ENCODE results near the gene ATR. TPM values are rescaled to one million over a fixed set of nuclear protein-coding genes. Genes with fewer than 3 reads are reported as not detected.
A peak's percentile ranks its signal among the peaks of the same experiment; 100 is the strongest.

The ATR gene
- total RNA-seq, 1 donor, result 37.6 TPM

GRCh38 chr3:142459096-142459495 is 119.4 kb downstream of the ATR start:
- no peak for DNase-seq (ENCODE audit: low read depth)
- TF ChIP-seq, protein P1, sequence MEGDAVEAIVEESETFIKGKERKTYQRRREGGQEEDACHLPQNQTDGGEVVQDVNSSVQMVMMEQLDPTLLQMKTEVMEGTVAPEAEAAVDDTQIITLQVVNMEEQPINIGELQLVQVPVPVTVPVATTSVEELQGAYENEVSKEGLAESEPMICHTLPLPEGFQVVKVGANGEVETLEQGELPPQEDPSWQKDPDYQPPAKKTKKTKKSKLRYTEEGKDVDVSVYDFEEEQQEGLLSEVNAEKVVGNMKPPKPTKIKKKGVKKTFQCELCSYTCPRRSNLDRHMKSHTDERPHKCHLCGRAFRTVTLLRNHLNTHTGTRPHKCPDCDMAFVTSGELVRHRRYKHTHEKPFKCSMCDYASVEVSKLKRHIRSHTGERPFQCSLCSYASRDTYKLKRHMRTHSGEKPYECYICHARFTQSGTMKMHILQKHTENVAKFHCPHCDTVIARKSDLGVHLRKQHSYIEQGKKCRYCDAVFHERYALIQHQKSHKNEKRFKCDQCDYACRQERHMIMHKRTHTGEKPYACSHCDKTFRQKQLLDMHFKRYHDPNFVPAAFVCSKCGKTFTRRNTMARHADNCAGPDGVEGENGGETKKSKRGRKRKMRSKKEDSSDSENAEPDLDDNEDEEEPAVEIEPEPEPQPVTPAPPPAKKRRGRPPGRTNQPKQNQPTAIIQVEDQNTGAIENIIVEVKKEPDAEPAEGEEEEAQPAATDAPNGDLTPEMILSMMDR (IDR thresholded peaks at IDR 0.05; ENCODE audit: insufficient read depth, low read depth, low read length), result no peak
- no peak overlapping the region for H3K4me3 ChIP-seq (ENCODE audit: low read depth, low read length)

DNA sequence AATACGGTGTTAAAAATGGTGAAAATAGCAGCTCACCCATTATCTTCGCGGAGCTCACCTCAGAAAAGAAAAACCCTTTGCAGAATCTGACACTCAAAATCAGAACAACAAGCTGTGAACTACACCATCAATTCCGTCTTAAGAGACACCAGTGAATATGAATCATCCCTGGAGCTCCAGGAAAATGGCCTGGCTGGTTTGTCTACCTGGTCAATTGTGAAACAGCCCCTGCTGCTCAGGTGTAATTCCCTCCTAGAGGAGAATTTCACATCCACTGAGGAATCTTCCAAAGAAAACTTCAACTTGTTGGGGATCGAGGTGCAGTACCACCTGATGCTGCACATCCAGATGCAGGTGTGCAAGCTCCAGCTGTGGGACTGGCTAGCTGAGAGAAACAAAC is 127.7 kb downstream of the ATR start:
- H3K4me3 ChIP-seq (ENCODE audit: low read depth, low read length), result no peak overlapping the region
- TF ChIP-seq, protein P1 (IDR thresholded peaks at IDR 0.05; ENCODE audit: insufficient read depth, low read depth, low read length), result no peak
- no peak for DNase-seq (ENCODE audit: low read depth)

DNA sequence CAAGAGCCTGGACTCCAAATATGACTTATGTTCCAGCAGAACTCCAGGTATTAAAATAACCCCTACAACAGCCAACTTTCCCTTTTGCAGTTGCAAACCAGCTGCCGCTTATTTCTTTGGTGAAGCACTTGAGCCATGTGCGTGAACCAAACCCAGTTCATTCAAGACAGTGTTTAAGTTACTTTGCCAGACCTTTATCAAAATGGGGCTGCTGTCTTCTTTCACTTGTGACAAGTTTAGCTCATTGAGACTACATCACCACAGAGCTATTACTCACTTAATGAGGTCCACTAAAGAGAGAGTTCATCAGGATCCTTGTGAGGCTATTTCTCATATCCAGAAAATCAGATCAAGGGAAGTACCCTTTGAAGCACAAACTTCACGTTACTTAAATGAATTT is 128.3 kb downstream of the ATR start:
- no peak for DNase-seq (ENCODE audit: low read depth)
- TF ChIP-seq, protein P1 (IDR thresholded peaks at IDR 0.05; ENCODE audit: insufficient read depth, low read depth, low read length), result no peak
- no peak overlapping the region for H3K4me3 ChIP-seq (ENCODE audit: low read depth, low read length)

DNA sequence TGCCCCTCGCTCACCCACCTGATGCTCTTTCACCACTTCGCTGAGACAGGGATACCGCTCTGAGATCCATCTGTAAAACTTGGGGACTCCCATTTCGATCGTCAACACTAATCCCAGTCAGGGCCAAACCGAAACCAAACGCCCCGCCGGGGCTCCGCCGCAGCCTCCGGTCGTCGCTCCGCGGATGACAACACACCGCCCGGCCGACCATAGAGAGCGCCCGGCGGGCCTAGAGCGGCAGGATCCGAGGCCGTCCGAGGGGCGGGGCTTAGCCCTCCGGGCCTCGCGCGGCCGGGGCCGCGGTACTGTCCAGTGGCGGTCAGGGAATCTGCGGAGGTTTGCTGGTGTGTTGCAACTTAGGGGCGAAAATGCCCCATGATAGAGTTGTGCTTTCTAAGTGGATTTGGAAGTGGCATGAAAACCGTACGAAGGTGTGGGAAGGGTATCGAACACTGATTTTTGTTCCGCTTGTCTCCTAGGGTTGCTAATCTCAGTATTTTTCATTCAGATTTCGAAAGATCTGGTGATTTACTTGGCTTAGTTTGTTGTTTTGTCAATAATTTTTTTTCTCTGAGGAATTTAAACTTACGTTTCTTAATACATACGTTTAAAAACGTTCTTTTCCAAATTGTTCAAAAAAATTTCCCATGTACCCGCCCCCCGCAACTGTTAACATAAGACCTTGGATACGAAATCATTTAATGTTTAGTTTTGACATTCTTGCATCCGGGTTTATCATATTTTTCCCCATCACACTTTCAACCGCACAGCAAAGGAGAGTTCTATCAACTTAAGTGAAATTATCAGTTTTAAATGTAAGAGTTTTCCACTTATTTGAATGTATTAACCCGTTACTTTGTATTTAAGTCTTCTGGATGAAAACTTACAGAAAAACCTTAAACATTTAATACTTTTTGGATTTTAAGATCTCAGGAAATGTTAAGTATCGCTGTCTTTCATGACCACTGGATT is 130.4 kb downstream of the ATR start, which contains the start of gene XRN1:
Gene XRN1, minus strand, starts transcription at position 186 of the 972 bp plus-strand sequence. Its CDS starts 93 bp downstream, at position 93.
- TF ChIP-seq, protein P1 (IDR thresholded peaks at IDR 0.05; ENCODE audit: insufficient read depth, low read depth, low read length), result no peak
- DNase-seq (ENCODE audit: low read depth), result peak; percentile 97

DNA sequence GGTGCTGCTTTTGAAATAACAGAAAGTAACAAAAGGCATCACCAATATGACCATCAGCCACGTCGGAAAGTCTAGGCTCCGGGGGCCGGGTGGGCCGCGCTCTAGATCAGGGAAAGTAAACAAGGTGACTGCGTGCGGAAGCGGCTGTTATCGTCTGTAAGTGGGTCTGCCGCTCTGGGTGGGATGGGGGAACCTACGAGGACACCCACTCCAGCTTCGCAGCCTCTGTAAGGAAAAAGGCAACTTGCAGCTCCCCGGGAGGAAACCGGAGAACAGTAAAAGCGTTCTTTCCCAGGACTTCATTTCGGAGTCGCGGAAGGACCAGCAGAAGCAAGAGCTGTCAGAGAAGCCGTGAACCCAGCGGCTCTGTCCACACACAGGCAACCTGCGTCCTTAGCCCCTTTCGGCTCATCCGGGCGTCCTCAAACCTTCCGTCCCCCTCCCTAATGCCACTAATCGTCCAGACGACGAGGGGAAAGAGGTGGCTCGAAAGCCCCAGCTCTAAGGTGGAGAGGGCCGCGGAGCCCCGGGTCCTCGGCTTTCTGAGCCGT is 131.2 kb downstream of the ATR start:
- peak overlapping the region; percentile 99 for H3K4me3 ChIP-seq (ENCODE audit: low read depth, low read length)
- DNase-seq (ENCODE audit: low read depth), result peak; percentile 64
- TF ChIP-seq, protein P1 (IDR thresholded peaks at IDR 0.05; ENCODE audit: insufficient read depth, low read depth, low read length), result no peak

More for the DNA sequence above, 130.4 kb downstream of the ATR start, which contains the start of gene XRN1:
- H3K4me3 ChIP-seq (ENCODE audit: low read depth, low read length), result peak within 1 kb of the TSS; percentile 99

DNA sequence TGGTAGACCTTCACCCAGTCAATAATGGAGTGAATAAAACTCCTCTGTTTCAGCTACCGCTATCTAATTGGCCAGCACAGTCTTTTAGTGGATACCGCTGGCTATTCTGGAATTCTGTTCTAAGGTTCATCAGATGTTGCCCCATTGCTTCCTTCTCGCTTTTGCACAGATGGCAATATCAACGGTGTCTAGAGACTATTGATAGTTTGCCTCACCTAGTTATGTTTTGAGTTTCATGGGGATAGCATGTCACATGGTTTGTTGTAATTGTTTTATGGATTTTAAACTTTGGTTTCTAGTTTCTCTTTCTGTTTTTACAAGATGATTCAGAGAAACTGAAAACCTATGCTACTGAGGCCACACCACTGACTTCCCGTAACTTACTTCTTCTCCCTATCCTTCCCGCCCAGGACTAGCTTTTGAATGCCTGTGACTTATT is 132.7 kb downstream of the ATR start:
- TF ChIP-seq, protein P1 (IDR thresholded peaks at IDR 0.05; ENCODE audit: insufficient read depth, low read depth, low read length), result no peak
- DNase-seq (ENCODE audit: low read depth), result peak; percentile 71
- peak overlapping the region; percentile 99 for H3K4me3 ChIP-seq (ENCODE audit: low read depth, low read length)

All from fibroblast of villous mesenchyme (primary cell).